Myocyte (in vitro differentiated cells): ENCODE results near the gene COX19. TPM values are rescaled to one million over a fixed set of nuclear protein-coding genes. Genes with fewer than 3 reads are reported as not detected.

Experiments
- DNase-seq: peaks from one replicate; pipeline ENCODE4 v3.0.0-alpha.2; 2012; ENCODE audit warnings: low read depth
- total RNA-seq: library from RNA; depleted of rRNA; stranded (reverse); fragments of >200 nt; gene quantifications from 2 replicates; pipeline ENCODE4 v1.2.3, GENCODE V29; 2014

COX19 gene
- total RNA-seq, 1 donor from 2014 or later: 11.5 TPM

GRCh38 chr7:992709-993607, 17.6 kb upstream of the COX19 start:
- DNase-seq: peak; percentile 97

GRCh38 chr7:991729-992656, 16.6 kb upstream of the COX19 start:
- DNase-seq: no peak

GRCh38 chr7:990933-991728, 15.8 kb upstream of the COX19 start:
- DNase-seq: no peak

- DNase-seq: no peak
Measured at GRCh38 chr7:990352-990932, 15.1 kb upstream of the COX19 start.

- DNase-seq: no peak
Measured at GRCh38 chr7:988963-989529, 13.7 kb upstream of the COX19 start.

- no peak for DNase-seq
Measured at GRCh38 chr7:988426-988911, 13.1 kb upstream of the COX19 start.

GRCh38 chr7:987909-988308, 12.6 kb upstream of the COX19 start:
- no peak for DNase-seq

- no peak for DNase-seq
Measured at GRCh38 chr7:986766-987751, 11.7 kb upstream of the COX19 start.

- peak; percentile 56 for DNase-seq
Measured at GRCh38 chr7:985915-986741, 10.8 kb upstream of the COX19 start.

- no peak for DNase-seq
Measured at GRCh38 chr7:985127-985416, 9.7 kb upstream of the COX19 start.

- DNase-seq: no peak
Measured at GRCh38 chr7:984361-985126, 9.2 kb upstream of the COX19 start.

GRCh38 chr7:983616-984071, 8.3 kb upstream of the COX19 start:
- no peak for DNase-seq

GRCh38 chr7:983004-983615, 7.8 kb upstream of the COX19 start, which contains the start of gene CYP2W1:
Gene CYP2W1, plus strand, starts transcription at chr7:983181. Its CDS starts 31 bp downstream, at chr7:983212.
- no peak for DNase-seq

- DNase-seq: no peak
Measured at GRCh38 chr7:982511-983003, 7.2 kb upstream of the COX19 start.

- DNase-seq: no peak
Measured at GRCh38 chr7:981793-982510, 6.6 kb upstream of the COX19 start.
